Stimulated activated naive B cell treated with anti-CD40 and anti-IgM and Interleukin-4, amounts not matched to agents 10 μg/mL and 1 μg/mL and 100 μg/mL, for 72 hours (primary cell): ENCODE data around the gene ASIC2.

Source experiments
- ATAC-seq, 2 donors: fragments of 150-1000 bp; cut with Tn5 transposase; replicated peaks; 2 replicates each; pipeline ENCODE4 v1.10.0; 2021; ENCODE audit warnings: moderate library complexity in 1 of 2
- DNase-seq: peaks from one replicate; pipeline ENCODE4 v3.0.0; 2021
- H3K27ac Mint-ChIP-seq: one replicate; pipeline ENCODE4 v1.8.0; 2022; ENCODE audit warnings: mild to moderate bottlenecking, mixed read lengths
- H3K27me3 Mint-ChIP-seq, 2 donors: one replicate each; pipeline ENCODE4 v1.8.0; 2022; ENCODE audit warnings: mixed read lengths in 2 of 2
- H3K36me3 Mint-ChIP-seq, 2 donors: one replicate each; pipeline ENCODE4 v1.8.0; 2022; ENCODE audit warnings: mixed read lengths in 2 of 2, mild to moderate bottlenecking in 1 of 2
- H3K4me1 Mint-ChIP-seq, 2 donors: one replicate each; pipeline ENCODE4 v1.8.0; 2022; ENCODE audit warnings: mixed read lengths in 2 of 2, mild to moderate bottlenecking in 1 of 2
- H3K4me3 Mint-ChIP-seq, 2 donors: one replicate each; pipeline ENCODE4 v1.8.0; 2022; ENCODE audit warnings: mild to moderate bottlenecking in 2 of 2, mixed read lengths in 2 of 2, moderate library complexity in 1 of 2
- H3K9me3 Mint-ChIP-seq, 2 donors: one replicate each; pipeline ENCODE4 v1.8.0; 2022; ENCODE audit warnings: mixed read lengths in 2 of 2, mild to moderate bottlenecking in 1 of 2

Gene ASIC2

GRCh38 chr17:33124185-33124584 is 168.9 kb downstream of the ASIC2 start:
- ATAC-seq = no peak
- Mint-ChIP-seq H3K36me3 (no peaks in the 10 kb centered on the region), H3K4me3 (no peak overlapping the region), H3K9me3 (no peaks in the 10 kb centered on the region), H3K4me1 (no peaks in the 10 kb centered on the region), H3K27me3 (peaks cover 3 to 13% of the 10 kb centered on the region in 2 donors), H3K27ac (no peak overlapping the region)
- DNase-seq = no peak

- no peak for DNase-seq
- no peak for ATAC-seq
Measured at GRCh38 chr17:33121756-33122155, 171.3 kb downstream of the ASIC2 start.

GRCh38 chr17:33121272-33121671 is 171.8 kb downstream of the ASIC2 start:
- no peaks in the 10 kb centered on the region for H3K36me3 Mint-ChIP-seq
- H3K4me3 Mint-ChIP-seq = no peak overlapping the region
- H3K27ac Mint-ChIP-seq = no peak overlapping the region
- H3K4me1 Mint-ChIP-seq = no peaks in the 10 kb centered on the region
- no peak for DNase-seq
- H3K9me3 Mint-ChIP-seq = no peaks in the 10 kb centered on the region
- no peak for ATAC-seq
- peaks cover 3 to 13% of the 10 kb centered on the region in 2 donors for H3K27me3 Mint-ChIP-seq

More at GRCh38 chr17:33121756-33122155, 171.3 kb downstream of the ASIC2 start:
- Mint-ChIP-seq H3K36me3 (no peaks in the 10 kb centered on the region), H3K27ac (no peak overlapping the region), H3K4me3 (no peak overlapping the region), H3K4me1 (no peaks in the 10 kb centered on the region), H3K27me3 (peaks cover 3 to 13% of the 10 kb centered on the region in 2 donors), H3K9me3 (no peaks in the 10 kb centered on the region)

- no peaks in the 10 kb centered on the region for H3K4me1 Mint-ChIP-seq
- no peak for ATAC-seq
- no peak overlapping the region for H3K4me3 Mint-ChIP-seq
- no peaks in the 10 kb centered on the region for H3K36me3 Mint-ChIP-seq
- no peaks in the 10 kb centered on the region for H3K9me3 Mint-ChIP-seq
- H3K27me3 Mint-ChIP-seq = peaks cover 3 to 13% of the 10 kb centered on the region in 2 donors
- no peak overlapping the region for H3K27ac Mint-ChIP-seq
- no peak for DNase-seq
Measured at GRCh38 chr17:33120103-33120502, 173.0 kb downstream of the ASIC2 start.

GRCh38 chr17:33118391-33119075 is 174.6 kb downstream of the ASIC2 start:
- DNase-seq = no peak

GRCh38 chr17:33116021-33116551 is 177.0 kb downstream of the ASIC2 start:
- Mint-ChIP-seq H3K4me1 (no peaks in the 10 kb centered on the region), H3K27ac (no peak overlapping the region), H3K4me3 (no peak overlapping the region), H3K27me3 (peaks cover 11 to 16% of the 10 kb centered on the region in 2 donors), H3K36me3 (no peaks in the 10 kb centered on the region), H3K9me3 (no peaks in the 10 kb centered on the region)
- DNase-seq = no peak
- ATAC-seq = no peak

More at GRCh38 chr17:33118391-33119075, 174.6 kb downstream of the ASIC2 start:
- Mint-ChIP-seq H3K27me3 (peaks cover 0 to 13% of the 10 kb centered on the region in 2 donors), H3K4me1 (no peaks in the 10 kb centered on the region), H3K4me3 (no peak overlapping the region), H3K9me3 (no peaks in the 10 kb centered on the region), H3K36me3 (no peaks in the 10 kb centered on the region), H3K27ac (no peak overlapping the region)
- no peak for ATAC-seq

- no peaks in the 10 kb centered on the region for H3K4me1 Mint-ChIP-seq
- no peak overlapping the region for H3K27ac Mint-ChIP-seq
- no peaks in the 10 kb centered on the region for H3K36me3 Mint-ChIP-seq
- DNase-seq (no peak), ATAC-seq (no peak)
- peaks cover 8 to 11% of the 10 kb centered on the region in 2 donors for H3K27me3 Mint-ChIP-seq
- H3K4me3 Mint-ChIP-seq = no peak overlapping the region
- H3K9me3 Mint-ChIP-seq = no peaks in the 10 kb centered on the region
Measured at GRCh38 chr17:33115366-33115765, 177.7 kb downstream of the ASIC2 start.

GRCh38 chr17:33113991-33114370 is 179.1 kb downstream of the ASIC2 start:
- DNase-seq = no peak
- Mint-ChIP-seq H3K4me3 (no peak overlapping the region), H3K27me3 (peaks cover 7 to 11% of the 10 kb centered on the region in 2 donors), H3K9me3 (no peaks in the 10 kb centered on the region), H3K36me3 (no peaks in the 10 kb centered on the region), H3K27ac (no peak overlapping the region), H3K4me1 (no peaks in the 10 kb centered on the region)
- no peak for ATAC-seq

GRCh38 chr17:33113276-33113990 is 179.7 kb downstream of the ASIC2 start:
- no peaks in the 10 kb centered on the region for H3K9me3 Mint-ChIP-seq
- no peaks in the 10 kb centered on the region for H3K36me3 Mint-ChIP-seq
- H3K4me1 Mint-ChIP-seq = no peaks in the 10 kb centered on the region
- ATAC-seq = no peak
- no peak for DNase-seq
- H3K27ac Mint-ChIP-seq = no peak overlapping the region
- H3K4me3 Mint-ChIP-seq = no peak overlapping the region
- H3K27me3 Mint-ChIP-seq = peaks cover 7 to 11% of the 10 kb centered on the region in 2 donors

GRCh38 chr17:33112763-33113162 is 180.3 kb downstream of the ASIC2 start:
- Mint-ChIP-seq H3K4me3 (no peak overlapping the region), H3K9me3 (no peaks in the 10 kb centered on the region), H3K27me3 (peaks cover 7 to 11% of the 10 kb centered on the region in 2 donors), H3K4me1 (no peaks in the 10 kb centered on the region), H3K36me3 (no peaks in the 10 kb centered on the region), H3K27ac (no peak overlapping the region)
- DNase-seq = no peak
- no peak for ATAC-seq

GRCh38 chr17:33109336-33110072 is 183.6 kb downstream of the ASIC2 start:
- DNase-seq (no peak), ATAC-seq (no peak)
- Mint-ChIP-seq H3K4me3 (no peak overlapping the region), H3K27me3 (peaks cover 7 to 15% of the 10 kb centered on the region in 2 donors), H3K36me3 (no peaks in the 10 kb centered on the region), H3K4me1 (no peaks in the 10 kb centered on the region), H3K9me3 (peaks cover 10 to 12% of the 10 kb centered on the region in 2 donors), H3K27ac (no peak overlapping the region)

- Mint-ChIP-seq H3K4me1 (no peaks in the 10 kb centered on the region), H3K27ac (no peak overlapping the region), H3K9me3 (peaks cover 11 to 12% of the 10 kb centered on the region in 2 donors), H3K27me3 (peaks cover 4 to 7% of the 10 kb centered on the region in 2 donors), H3K4me3 (no peak overlapping the region), H3K36me3 (no peaks in the 10 kb centered on the region)
- ATAC-seq = no peak
- DNase-seq = no peak
Measured at GRCh38 chr17:33106525-33107165, 186.4 kb downstream of the ASIC2 start.

GRCh38 chr17:33105911-33106310 is 187.2 kb downstream of the ASIC2 start:
- no peak overlapping the region for H3K4me3 Mint-ChIP-seq
- no peak for DNase-seq
- H3K4me1 Mint-ChIP-seq = no peaks in the 10 kb centered on the region
- ATAC-seq = no peak
- H3K36me3 Mint-ChIP-seq = no peaks in the 10 kb centered on the region
- H3K27me3 Mint-ChIP-seq = peaks cover 4 to 5% of the 10 kb centered on the region in 2 donors
- H3K9me3 Mint-ChIP-seq = peaks cover 11 to 12% of the 10 kb centered on the region in 2 donors
- H3K27ac Mint-ChIP-seq = no peak overlapping the region

- ATAC-seq = no peak
- Mint-ChIP-seq H3K27me3 (peaks cover 5% of the 10 kb centered on the region in 2 donors), H3K4me3 (no peak overlapping the region)
Measured at GRCh38 chr17:33099906-33100305, 193.2 kb downstream of the ASIC2 start.

More at GRCh38 chr17:33099906-33100305, 193.2 kb downstream of the ASIC2 start:
- Mint-ChIP-seq H3K4me1 (no peaks in the 10 kb centered on the region), H3K9me3 (peaks cover 1% of the 10 kb centered on the region in 2 donors), H3K27ac (no peak overlapping the region), H3K36me3 (no peaks in the 10 kb centered on the region)
- no peak for DNase-seq
